IMR-90 (cell line): ENCODE data around the gene ASXL2.

ENCODE experiments used
- CTCF ChIP-seq: conservative IDR thresholded peaks from 2 replicates; pipeline ENCODE4 v1.5.1; 2012; ENCODE audit warnings: mild to moderate bottlenecking, low read depth, low read length, improper control_type of control experiment
- ELK1 ChIP-seq: fragments of 150-350 bp; IDR thresholded peaks from 2 replicates; pipeline ENCODE4 v1.6.1; 2016; ENCODE audit warnings: low read depth, mild to moderate bottlenecking, low read length, moderate library complexity, borderline replicate concordance
- POLR2A ChIP-seq: IDR thresholded peaks from 2 replicates; pipeline ENCODE4 v1.6.1; 2012; ENCODE audit warnings: mild to moderate bottlenecking, low read depth, low read length
- RAD21 ChIP-seq: IDR thresholded peaks from 2 replicates; pipeline ENCODE4 v1.6.1; 2012; ENCODE audit warnings: low read length, improper control_type of control experiment
- TF ChIP-seq, protein P1 (sequence below): fragments of 150-350 bp; IDR thresholded peaks from 2 replicates; pipeline ENCODE4 v1.6.1; 2017; ENCODE audit warnings: mild to moderate bottlenecking, antibody characterized with exemption, low read length, low read depth

DNA sequence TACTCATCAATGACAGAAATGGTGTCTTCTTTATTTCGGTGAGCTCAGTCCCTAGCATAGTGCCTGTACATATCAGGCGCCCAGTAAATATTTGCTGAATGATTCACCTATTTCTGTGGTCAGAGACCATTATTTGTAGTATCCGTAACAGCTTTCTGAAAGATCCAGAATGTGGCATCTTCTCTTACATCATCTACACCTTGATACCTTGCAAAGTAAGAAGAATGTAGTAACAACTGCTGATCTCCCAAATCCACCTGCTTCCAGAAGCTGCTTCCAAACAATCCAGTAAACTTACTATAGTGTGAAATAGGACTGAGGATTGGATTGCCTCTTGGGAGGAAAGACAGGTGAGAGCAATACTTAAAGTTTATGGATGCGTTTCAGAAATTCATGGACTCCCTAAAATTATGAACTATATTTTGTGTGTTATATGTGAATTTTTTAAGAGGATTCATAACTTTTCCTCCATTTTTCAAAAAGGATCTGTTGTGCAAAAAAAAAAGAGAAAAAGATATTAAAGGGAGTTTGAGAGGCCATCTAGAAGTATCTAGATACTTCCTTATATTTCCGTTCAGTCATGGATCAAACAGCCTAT is 945 bp upstream of the ASXL2 start:
- no peak for TF ChIP-seq RAD21
- TF ChIP-seq ELK1: no peak
- TF ChIP-seq CTCF: no peak
- TF ChIP-seq, protein P1, sequence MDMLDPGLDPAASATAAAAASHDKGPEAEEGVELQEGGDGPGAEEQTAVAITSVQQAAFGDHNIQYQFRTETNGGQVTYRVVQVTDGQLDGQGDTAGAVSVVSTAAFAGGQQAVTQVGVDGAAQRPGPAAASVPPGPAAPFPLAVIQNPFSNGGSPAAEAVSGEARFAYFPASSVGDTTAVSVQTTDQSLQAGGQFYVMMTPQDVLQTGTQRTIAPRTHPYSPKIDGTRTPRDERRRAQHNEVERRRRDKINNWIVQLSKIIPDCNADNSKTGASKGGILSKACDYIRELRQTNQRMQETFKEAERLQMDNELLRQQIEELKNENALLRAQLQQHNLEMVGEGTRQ: no peak
- TF ChIP-seq POLR2A: no peak
